Stimulated activated CD8-positive, alpha-beta memory T cell treated with anti-CD3 and anti-CD28 coated beads, Interleukin-12 subunit alpha, Interleukin-12 subunit beta, amount 100 ng/mL, for 24 hours (primary cell): Measurements from ENCODE around the gene CFAP157.

Source experiments
- DNase-seq: peaks from one replicate; pipeline ENCODE4 v3.0.0-alpha.2; 2020; ENCODE audit errors: extremely low read depth

CFAP157 gene

DNA sequence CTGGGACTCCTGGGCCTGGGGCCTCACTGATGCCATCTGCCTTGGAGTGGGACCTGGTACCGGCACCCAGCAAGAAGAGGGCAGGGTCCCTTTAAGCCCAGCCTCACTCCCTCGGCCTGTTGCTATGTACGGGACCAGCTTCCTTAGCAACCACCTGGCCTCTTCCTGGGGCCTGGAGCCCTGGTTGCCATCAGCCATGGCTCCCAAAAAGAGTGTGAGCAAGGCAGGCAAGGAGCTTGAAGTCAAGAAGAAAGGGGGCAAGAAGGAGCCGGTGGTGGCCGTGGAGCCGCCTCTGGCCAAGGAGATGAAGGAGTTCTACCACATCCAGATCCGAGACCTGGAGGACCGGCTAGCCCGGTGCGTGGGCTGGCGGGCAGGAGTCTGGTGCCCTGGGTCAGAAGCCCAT is at the start of gene CFAP157:
CFAP157 (plus strand) TSS at position 153 of the 406 bp plus-strand sequence; CDS start at position 197, 44 bp downstream.
- no peak for DNase-seq

DNA sequence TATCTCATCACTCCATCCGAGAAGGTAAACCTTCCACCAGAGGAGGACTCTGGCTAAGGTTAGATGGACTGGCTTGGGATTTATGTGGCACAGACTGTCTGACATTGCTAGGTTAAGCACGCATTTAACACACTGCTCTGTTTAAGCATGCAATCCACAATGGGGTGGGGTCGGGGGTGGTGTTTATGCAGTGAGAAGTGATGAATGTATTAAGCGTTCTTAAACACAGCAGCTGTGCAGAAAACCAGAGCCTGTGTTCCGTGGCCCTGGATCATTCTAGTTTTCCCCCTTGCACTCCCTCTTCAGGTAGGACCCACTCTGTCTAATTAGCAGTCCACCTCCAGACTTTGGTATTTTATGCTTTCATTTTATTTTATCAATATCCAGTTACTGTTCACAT is 48.4 kb upstream of the CFAP157 start:
- DNase-seq, result no peak

DNA sequence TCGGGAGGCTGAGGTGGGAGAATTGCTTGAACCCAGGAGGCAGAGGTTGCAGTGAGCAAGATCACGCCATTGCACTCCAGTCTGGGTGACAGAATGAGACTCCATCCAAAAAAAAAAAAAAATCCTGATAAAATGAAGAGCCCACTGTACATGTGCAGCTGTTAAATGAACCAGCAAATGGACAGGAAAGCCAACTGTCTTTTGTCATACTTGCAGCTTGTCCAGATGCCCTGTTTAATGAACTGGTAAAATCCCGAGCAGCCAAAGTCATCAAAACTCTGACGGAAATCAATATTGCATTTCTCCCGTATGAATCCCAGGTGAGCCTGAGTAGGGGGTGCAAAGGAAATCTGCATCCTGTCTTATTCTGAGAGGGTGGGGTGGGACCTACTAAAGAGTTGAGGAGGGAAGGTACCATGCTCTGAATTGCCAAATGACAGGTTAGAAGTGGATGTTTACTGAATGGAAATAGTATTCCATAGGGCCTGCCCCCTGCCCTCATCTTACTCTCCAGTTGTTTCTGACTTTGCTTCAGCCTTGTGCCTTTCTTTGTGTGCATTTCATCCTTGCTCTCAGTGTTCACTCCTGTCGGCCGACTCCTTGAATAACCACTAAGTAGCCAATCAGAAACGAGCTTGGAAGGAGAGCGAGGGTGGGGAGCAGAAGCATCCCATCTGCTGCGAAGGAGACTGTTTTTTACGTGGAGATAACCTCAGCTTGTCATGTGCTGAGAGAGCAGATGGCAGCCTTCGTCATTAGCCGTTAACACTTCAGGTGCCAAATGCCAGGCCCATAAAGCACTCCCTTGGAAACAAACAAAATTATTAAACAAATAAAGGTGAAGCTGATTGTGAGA is 45.7 kb upstream of the CFAP157 start:
- no peak for DNase-seq

DNA sequence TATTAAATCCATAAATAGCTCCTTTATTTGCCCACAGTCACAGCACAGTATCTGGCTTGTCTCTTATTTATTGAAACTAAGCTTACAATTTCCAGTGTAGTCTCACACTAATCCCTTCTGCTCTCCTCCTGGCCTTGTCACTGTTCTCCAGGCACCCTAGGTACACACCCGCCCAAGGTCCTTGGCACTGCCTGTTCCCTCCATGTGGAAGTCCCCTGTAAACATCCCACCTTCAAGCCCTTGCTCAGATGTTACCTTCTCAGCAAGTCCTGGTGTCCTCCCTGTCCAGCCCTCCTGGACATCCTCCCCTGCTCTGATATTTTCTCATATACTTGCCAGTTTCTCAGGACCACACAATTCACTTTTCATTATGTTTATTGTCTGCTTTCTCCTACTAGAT is 44.2 kb upstream of the CFAP157 start:
- DNase-seq, result no peak

DNA sequence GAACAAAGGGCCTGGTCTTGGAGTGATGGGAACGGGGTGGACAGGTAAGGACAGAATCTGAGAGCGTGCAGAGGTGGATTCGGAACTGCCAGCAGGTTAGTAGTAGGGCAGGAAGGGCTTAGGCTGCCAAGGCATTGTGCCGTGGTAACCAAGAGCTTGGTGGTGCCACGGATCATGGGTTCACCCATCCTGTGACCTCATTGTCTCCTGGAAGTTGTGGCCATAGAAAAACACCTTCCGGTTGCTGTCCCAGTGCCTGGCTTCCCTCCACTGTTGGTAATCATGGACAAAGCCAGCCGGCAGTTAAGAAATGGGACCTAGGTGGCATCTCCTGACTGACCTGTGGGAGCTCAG is 42.5 kb upstream of the CFAP157 start:
- DNase-seq, result no peak

DNA sequence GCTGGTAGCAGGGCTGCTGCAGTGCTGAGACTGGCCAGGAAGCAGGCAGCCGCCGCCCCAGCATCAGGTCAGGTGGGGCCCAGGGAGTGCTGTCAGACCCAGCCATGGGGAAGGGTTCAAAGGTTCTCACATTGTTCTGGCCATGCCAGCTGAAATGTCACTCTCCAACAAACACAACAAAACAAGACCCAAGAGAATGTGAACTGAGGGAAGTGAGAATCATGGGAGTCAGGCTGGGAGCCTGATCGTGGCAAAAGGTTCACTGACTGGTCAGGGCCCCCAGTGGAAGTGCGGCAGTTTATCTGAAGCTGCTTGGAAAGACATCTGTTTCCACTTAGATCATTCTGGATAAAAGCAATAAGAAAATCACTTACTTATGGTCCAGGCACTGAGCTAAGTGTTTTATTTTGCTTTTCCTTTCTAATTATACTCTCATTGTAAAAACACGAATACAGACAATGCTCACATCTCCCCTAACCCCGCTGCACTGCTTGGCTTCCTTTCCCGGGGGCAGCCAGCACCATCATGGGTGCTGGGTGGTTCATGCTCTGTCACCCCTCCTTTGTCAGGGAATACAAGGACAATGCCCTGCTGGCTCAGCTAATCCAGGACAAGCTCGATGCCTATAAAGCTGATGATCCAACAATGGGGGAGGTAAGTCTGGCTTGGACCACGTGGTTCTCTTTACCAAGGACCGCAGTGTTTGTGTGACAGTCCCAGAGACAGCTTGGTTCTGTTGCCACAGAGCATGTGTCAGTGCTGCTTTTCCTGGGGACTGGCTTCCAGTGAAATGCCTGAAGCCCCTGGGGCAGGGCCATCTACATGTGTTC is 41.9 kb upstream of the CFAP157 start:
- DNase-seq, result no peak

DNA sequence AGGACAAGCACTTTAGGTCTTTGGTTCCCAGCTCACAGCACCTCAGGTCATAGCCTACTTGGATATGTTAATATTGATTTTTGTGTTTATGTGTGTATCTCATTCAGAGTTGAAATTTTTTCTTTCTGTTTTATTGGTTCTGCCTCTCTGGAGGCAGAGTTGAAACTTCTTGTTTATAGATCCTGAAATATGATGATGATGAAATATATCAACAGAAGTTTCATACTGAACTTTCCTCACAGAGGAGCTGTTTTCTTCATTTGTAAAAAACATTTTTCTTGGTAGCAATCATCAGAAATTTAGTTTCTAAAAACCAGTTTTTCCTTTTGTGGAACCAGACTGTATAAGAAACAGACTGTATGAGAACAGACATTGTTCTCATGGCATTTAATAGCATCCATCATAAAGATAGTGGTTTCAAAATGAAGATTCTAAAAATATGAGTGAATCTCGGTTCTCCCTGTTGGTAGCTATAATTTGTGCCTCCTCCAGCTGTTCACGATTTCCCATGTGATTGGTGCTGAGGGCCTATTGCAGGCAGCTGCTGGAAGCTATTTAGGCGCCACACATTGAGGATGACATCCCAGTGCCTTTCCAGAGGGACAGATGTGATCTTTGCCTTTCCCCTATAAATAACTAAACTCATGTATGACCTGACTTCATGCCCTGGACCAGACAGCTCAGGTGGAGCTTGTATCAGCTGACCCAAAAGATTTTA is 39.5 kb upstream of the CFAP157 start:
- no peak for DNase-seq

DNA sequence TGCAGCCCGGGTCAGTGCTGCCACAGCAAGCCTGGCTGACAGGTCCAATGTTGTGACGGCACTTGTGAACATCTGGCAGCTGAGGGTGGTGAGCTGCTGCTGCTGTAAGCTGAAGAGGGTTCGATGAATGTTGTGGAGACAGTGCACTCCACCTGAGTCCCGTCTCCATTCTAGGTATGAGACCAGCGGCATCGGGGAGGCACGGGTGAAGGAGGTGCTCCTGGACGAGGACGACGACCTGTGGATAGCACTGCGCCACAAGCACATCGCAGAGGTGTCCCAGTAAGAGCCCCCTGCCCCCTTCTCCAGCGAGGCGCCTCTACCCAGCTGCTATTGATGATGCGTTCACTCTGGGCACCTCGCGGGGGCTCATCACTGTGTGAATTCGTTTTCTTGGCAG is 38.9 kb upstream of the CFAP157 start:
- DNase-seq, result no peak

DNA sequence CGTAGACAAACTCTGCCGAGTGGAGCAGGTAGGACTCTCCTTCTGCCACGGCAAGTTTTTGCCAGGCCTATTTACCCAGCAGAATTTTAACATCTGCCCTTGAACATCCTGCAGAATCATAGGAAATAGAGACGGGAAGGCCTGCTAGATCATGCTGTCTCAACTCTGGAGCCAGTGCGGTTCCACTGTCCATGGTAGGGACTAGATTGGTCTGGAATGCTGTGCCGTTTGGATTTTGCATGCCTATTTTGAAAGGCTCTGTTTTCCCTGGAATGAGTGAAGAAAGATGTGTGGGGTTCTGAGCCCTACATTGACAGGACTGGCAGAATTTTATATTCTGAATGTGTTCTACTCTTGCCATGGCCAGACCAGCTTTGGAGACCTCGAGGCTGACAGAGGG is 33.6 kb upstream of the CFAP157 start:
- no peak for DNase-seq

DNA sequence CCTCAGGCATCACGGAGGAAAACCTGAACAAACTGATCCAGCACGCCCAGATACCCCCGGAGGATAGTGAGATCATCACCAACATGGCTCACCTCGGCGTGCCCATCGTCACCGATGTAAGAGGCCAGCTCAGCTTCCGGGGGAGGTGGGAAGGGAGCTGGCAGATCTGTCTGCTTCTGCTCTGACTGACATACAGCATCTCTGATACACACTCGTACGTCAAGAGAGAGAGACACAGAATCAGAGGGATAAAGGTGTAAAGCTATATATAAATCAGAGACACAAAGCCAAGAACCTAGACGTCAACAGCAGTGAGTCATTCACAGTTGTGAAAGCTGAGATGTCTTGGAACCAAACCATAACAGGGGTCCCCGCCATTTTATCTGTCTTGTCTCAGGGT is 30.1 kb upstream of the CFAP157 start:
- DNase-seq, result no peak

DNA sequence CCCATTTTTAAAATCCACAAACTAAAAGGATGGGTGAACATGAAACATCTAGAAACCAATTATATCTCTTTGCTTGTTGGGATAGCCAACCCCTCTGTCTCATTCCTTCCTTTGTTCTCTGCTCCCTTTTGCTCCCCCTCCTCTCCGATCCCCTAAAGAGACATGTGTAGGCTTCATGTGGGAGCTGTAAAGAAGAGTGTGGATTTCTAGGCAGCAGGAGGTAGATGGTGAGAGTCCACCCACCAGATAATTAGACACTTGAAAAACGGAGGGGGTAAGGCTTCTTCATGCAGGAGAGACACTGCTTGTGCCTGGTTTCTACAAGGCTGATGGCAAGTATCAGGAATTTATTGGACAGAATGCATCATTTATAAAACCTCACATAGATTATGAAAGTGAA is 27.3 kb upstream of the CFAP157 start:
- DNase-seq, result no peak

DNA sequence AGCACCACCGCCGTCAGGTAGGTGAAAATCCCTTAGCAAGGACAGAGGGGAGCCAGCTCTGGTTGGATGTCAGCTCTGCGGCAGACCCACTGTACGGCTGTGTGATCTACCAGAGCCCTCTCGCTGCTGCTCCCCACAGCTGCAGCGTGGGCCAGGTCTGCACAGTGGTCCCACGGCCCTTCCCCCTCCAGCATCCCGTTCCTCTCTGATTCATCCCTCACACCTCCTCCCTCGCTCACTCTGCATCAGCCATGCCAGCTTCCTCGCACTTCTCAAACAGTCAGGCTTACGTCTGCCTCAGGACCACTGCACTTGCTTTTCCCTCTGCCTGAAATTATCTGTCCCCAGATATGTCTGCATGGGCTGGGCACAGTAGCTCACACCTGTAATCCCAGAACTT is 26.6 kb upstream of the CFAP157 start:
- no peak for DNase-seq

DNA sequence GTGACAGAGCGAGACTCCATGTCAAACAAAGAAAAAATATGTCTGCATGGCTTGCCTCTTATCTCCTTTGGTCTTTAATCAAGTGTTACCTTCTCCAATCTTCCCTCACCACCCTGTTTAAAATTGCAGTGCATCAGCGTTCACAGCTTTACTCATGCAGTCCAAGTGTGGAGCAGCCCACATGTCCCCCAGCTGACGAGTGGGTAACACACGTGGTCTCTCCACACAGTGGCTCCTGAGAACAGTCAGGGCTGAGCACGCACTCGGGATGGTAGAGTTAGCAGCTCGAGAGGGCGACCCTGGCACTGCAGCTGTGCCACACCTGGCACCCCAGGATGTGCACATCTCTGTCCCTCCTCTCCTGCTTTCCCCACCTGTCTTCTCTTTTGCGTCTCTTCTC is 25.9 kb upstream of the CFAP157 start:
- no peak for DNase-seq

DNA sequence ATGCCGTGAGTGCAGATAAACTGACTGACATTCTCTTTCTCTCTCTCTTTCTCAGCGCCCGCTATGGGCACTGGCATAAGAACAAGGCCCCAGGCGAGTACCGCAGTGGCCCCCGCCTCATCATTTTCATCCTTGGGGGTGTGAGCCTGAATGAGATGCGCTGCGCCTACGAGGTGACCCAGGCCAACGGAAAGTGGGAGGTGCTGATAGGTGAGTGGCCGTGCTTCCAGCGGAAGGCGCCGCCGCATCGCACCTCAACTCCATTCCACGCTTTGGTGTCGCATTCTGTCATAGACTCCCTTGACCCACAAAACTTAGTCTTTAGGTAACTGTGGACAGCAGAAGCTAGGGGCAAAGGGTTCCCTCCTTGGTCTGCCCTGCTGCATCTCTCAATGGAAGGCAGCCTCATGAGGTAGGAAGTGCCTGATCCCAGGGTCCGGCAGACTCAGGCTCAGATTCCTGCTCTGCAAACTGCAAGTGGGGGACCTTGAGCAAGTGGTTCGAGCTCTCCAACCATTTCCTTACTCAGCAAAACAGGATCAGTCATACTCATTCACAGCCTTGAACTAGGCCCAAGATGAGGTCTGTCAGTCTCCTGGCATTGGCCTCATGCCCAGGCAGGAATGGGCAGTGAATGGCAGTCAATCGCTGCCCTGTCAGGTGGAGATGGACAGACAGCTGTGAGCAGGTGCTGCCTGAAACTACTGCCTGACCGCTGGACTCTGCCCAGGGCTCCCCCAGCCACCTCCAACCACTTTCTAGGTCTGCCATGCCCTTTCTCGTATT is 24.2 kb upstream of the CFAP157 start:
- no peak for DNase-seq

DNA sequence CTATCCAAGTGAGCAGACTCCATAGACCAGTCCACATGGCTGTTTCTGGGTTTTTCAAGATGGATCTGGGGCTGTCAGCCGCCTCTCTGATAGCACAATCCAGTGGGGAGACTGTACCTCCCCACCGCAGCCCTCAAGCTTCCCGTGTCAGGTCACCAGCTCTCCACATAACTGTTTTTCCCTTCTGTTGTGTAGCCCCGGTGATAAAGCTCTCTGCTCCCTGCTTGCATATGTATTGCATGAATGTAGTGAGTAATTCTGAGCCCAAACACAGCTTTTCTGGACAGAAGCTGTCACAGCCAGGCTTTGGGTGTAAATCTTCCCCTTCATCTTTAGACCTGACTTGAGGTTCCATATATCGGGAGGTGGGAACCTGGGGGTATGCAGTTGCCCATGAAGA is 23.1 kb upstream of the CFAP157 start:
- no peak for DNase-seq

DNA sequence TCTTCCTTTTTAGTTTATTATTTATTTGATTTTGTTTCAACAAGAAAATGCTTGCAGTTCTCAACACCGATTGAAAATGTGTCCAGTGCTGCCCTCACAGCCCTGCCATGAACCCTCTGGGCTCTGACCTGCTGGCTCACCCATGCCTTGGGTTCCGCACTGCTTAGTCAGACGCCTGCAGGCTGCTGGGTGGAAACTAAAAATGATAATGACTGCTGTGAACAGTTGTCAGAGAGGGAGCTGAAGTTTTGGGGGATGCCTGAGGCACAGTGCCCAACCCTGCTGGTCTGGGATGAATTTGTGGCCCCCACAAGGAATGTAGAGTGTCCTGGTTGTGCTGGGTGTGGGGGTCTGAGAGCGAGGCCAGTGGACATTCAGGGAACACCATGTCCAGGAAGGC is 22.2 kb upstream of the CFAP157 start:
- no peak for DNase-seq

DNA sequence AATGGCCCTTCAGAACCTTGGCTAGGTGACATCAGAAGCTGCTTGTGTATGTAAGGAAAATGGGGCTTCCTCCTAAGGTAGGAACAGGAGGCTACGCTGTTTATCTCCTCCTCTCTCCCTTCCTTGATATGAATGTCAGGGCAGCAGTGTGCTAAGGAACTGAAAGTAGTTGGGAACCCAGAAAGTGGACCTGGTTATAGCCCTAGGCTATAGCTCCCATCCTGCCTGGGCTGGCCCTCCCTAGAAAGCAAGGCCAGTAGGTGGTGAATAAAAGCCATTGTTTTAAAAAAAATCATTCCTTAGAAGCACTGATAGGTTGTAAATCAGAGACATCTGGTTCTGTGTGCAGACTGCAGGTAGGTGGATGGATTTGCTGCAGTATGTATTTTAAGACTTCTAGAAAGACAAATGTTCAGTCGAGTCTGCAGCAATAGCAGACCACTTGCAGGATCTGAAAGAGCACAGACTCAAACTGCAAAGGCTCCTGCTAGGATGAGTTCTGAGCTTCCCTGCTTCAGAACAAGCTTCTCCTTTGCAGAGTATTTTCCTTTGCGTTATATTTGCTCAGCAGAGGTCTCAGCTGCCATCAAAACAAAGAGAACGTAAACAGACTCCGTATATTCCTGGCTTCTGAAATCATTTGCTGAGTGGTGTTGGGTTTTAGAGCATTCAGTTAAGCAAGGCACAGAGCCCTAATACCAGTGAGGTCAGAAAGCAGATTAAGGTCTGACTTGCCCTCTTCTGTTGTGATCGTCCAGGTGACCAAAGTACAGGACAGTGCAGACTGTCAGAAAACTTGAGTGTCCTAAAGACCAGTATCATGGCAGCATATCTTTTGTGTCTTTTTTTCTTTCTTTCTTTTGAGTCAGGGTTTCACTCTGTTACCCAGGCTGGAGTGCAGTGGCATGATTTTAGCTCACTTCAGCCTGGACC is 20.1 kb upstream of the CFAP157 start:
- DNase-seq, result no peak

DNA sequence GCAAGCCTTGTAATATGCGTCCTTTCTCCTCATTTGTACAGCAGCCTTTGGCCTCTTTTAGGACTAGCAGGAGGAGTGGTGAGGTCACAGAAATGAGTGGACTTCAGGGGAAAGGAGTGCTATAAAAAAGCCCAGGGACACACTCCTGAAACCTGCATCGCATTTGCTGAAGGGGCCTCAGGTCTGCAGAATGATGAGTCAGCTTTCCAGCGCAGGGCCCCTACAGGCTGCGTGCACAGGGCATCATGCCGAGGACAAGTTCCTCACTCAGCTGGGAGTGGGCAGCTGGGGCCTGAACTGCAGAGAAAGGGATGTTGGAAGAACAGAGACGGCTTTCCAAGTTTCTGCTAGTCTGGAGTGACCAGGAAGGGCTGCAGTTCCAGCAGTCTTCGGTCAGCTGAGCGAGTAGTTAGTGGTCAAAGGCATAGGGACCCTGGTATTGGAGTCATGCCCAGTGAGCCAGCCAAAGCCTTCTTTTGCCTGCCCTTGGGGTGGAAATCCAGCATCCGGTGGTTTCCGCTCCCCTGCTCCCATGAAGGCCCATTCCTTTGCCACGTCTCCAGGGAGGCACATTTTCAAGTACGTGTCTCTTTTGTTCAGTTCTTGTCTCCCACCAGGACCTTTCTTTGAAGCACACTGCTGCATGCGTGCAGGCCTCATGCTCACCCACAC is 17.3 kb upstream of the CFAP157 start:
- no peak for DNase-seq

DNA sequence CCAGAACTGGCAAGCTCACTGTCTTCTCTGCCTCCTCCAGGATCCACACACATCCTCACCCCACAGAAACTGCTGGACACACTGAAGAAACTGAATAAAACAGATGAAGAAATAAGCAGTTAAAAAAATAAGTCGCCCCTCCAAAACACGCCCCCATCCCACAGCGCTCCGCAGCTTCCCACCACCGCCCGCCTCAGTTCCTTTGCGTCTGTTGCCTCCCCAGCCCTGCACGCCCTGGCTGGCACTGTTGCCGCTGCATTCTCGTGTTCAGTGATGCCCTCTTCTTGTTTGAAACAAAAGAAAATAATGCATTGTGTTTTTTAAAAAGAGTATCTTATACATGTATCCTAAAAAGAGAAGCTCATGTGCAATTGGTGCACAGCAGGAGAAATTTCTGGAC is 16.1 kb upstream of the CFAP157 start:
- DNase-seq, result no peak

DNA sequence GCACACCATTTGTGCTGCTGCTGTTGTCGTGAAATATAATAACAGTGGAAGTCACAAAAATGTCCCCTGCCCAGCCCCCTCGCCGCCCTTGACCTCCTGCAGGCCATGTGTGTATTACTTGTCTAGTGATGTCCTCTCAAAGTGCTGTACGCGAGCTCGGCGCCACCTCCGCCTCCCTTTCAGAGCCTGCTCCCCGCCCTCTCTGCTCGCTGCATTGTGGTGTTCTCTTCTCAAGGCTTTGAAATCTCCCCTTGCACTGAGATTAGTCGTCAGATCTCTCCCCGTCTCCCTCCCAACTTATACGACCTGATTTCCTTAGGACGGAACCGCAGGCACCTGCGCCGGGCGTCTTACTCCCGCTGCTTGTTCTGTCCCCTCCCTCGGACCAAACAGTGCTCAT is 14.7 kb upstream of the CFAP157 start:
- DNase-seq, result no peak
